Measurements from ENCODE around the gene SPRR2G. TPM values are rescaled to one million over a fixed set of nuclear protein-coding genes. Genes with fewer than 3 reads are reported as not detected.
"Not testable (repeated sequence)": the region's sequence is repeated elsewhere in the genome, so short reads cannot be mapped to it uniquely, and the experiment has no call there.

Gene SPRR2G
- total RNA-seq, 1 experiment from 2014 or later = not detected

- no peak for DNase-seq (ENCODE audit: low spot score)
- in situ Hi-C loops (cut with HindIII; ENCODE audit: low sequenced_read_pairs) = no loop called here
Observed at GRCh38 chr1:153120945-153121344, 29.7 kb downstream of the SPRR2G start.

GRCh38 chr1:153119491-153119971 lies 31.2 kb downstream of the SPRR2G start:
- in situ Hi-C loops (cut with HindIII; ENCODE audit: low sequenced_read_pairs) = no loop called here
- no peak for DNase-seq (ENCODE audit: low spot score)

GRCh38 chr1:153115264-153115663 lies 35.4 kb downstream of the SPRR2G start:
- DNase-seq (ENCODE audit: low spot score) = not testable (repeated sequence)

GRCh38 chr1:153113416-153113815 lies 37.3 kb downstream of the SPRR2G start, which contains the start of gene SPRR2F:
Gene SPRR2F, minus strand, starts transcription at chr1:153113516. Its CDS starts 783 bp downstream, at chr1:153112733.
- in situ Hi-C loops (cut with HindIII; ENCODE audit: low sequenced_read_pairs) = no loop called here
- no peak for DNase-seq (ENCODE audit: low spot score)

More at GRCh38 chr1:153115264-153115663, 35.4 kb downstream of the SPRR2G start:
- in situ Hi-C loops (cut with HindIII; ENCODE audit: low sequenced_read_pairs) = not testable (repeated sequence)

- in situ Hi-C loops (cut with HindIII; ENCODE audit: low sequenced_read_pairs); DNase-seq (ENCODE audit: low spot score): not testable (repeated sequence)
Observed at GRCh38 chr1:153112454-153112853, 38.2 kb downstream of the SPRR2G start.

- no peak for DNase-seq (ENCODE audit: low spot score)
- in situ Hi-C loops (cut with HindIII; ENCODE audit: low sequenced_read_pairs) = no loop called here
Observed at GRCh38 chr1:153100245-153100644, 50.4 kb downstream of the SPRR2G start.

Other genes starting within 250 kb of the SPRR2G start
- gene IVL, start 242.3 kb downstream of the SPRR2G start, total RNA-seq (2014; rRNA removed; shearing (Covaris generic)) = not detected in 2 replicates
- gene SPRR5, start 203.7 kb downstream of the SPRR2G start, total RNA-seq (2014; rRNA removed; shearing (Covaris generic)) = not detected in 2 replicates
- gene SPRR4, start 180.2 kb downstream of the SPRR2G start, total RNA-seq (2014; rRNA removed; shearing (Covaris generic)) = not detected in 2 replicates
- gene SPRR1A, start 166.8 kb downstream of the SPRR2G start, total RNA-seq (2014; rRNA removed; shearing (Covaris generic)) = not detected in 2 replicates
- gene SPRR3, start 149.1 kb downstream of the SPRR2G start, total RNA-seq (2014; rRNA removed; shearing (Covaris generic)) = not detected in 2 replicates
- not detected in 2 replicates for gene SPRR1B, start 119.7 kb downstream of the SPRR2G start, total RNA-seq (2014; rRNA removed; shearing (Covaris generic))
- not detected in 2 replicates for gene SPRR2D, start 109.8 kb downstream of the SPRR2G start, total RNA-seq (2014; rRNA removed; shearing (Covaris generic))
- gene SPRR2A, start 93.4 kb downstream of the SPRR2G start, total RNA-seq (2014; rRNA removed; shearing (Covaris generic)) = not detected in 2 replicates
- not detected in 2 replicates for gene SPRR2B, start 79.3 kb downstream of the SPRR2G start, total RNA-seq (2014; rRNA removed; shearing (Covaris generic))
- not detected in 2 replicates for gene SPRR2E, start 56.4 kb downstream of the SPRR2G start, total RNA-seq (2014; rRNA removed; shearing (Covaris generic))
- gene SPRR2F, start 37.4 kb downstream of the SPRR2G start, total RNA-seq (2014; rRNA removed; shearing (Covaris generic)) = not detected in 2 replicates
- not detected in 2 replicates for gene LELP1, start 52.5 kb upstream of the SPRR2G start, total RNA-seq (2014; rRNA removed; shearing (Covaris generic))
- not detected in 2 replicates for gene PRR9, start 66.7 kb upstream of the SPRR2G start, total RNA-seq (2014; rRNA removed; shearing (Covaris generic))
- gene LORICRIN, start 108.8 kb upstream of the SPRR2G start, total RNA-seq (2014; rRNA removed; shearing (Covaris generic)) = not detected in 2 replicates
- gene PGLYRP3, start 162.1 kb upstream of the SPRR2G start, total RNA-seq (2014; rRNA removed; shearing (Covaris generic)) = not detected in 2 replicates
- not detected in 2 replicates for gene PGLYRP4, start 198.0 kb upstream of the SPRR2G start, total RNA-seq (2014; rRNA removed; shearing (Covaris generic))
- 1.1 and 14.0 TPM in 2 replicates for gene S100A9, start 207.0 kb upstream of the SPRR2G start, total RNA-seq (2014; rRNA removed; shearing (Covaris generic))
- gene S100A12, start 224.7 kb upstream of the SPRR2G start, total RNA-seq (2014; rRNA removed; shearing (Covaris generic)) = not detected in 2 replicates
- gene S100A8, start 240.2 kb upstream of the SPRR2G start, total RNA-seq (2014; rRNA removed; shearing (Covaris generic)) = not detected in 2 replicates